ENCODE measurements around the gene LACC1. TPM values are rescaled to one million over a fixed set of nuclear protein-coding genes. Genes with fewer than 3 reads are reported as not detected.

Gene LACC1
- polyA plus RNA-seq (2011; rRNA removed) (9.0 and 11.7 TPM in 2 replicates), polyA minus RNA-seq (2011; rRNA and poly(A)+ RNA removed) (1.2 and 3.2 TPM in 2 replicates)

GRCh38 chr13:43879755-43880181 lies at the start of gene LACC1:
Gene LACC1, plus strand, starts transcription at chr13:43879904. Its CDS starts 1,082 bp downstream, at chr13:43880986.
- Histone ChIP-seq H3K27ac (ENCODE audit: low read depth, low read length) (peak within 1 kb of the TSS; percentile 86), H3K9me3 (ENCODE audit: control insufficient read depth, insufficient read depth, low read length) (no peaks in the 10 kb centered on the region), H3K27me3 (ENCODE audit: control insufficient read depth, insufficient read depth, low read length) (no peaks in the 10 kb centered on the region), H3K4me3 (ENCODE audit: low read depth, low read length) (peak within 1 kb of the TSS; percentile 72)
- CTCF ChIA-PET = interaction anchor here (1.4 kb wide), 1 partner anchor 15 kb away, joined by 3 read pairs; no protein-coding TSS in a partner anchor
- TF ChIP-seq CTCF (IDR thresholded peaks at IDR 0.05; ENCODE audit: low read depth, low read length) = no peak
- DNase-seq (ENCODE audit: low read depth, low spot score) = no peak
- POLR2A ChIA-PET = interaction anchor here (0.6 to 1.5 kb wide), 6 partner anchors 10 to 997 kb away, joined by 3 to 8 read pairs (median 4); no protein-coding TSS in a partner anchor

- CTCF ChIA-PET = no interaction called here
- no peak for TF ChIP-seq CTCF (IDR thresholded peaks at IDR 0.05; ENCODE audit: low read depth, low read length)
- POLR2A ChIA-PET = no interaction called here
- no peaks in the 10 kb centered on the region for H3K9me3 ChIP-seq (ENCODE audit: control insufficient read depth, insufficient read depth, low read length)
- no peak overlapping the region for H3K4me3 ChIP-seq (ENCODE audit: low read depth, low read length)
- H3K27me3 ChIP-seq (ENCODE audit: control insufficient read depth, insufficient read depth, low read length) = no peaks in the 10 kb centered on the region
- peak; percentile 45 for DNase-seq (ENCODE audit: low read depth, low spot score)
- peak overlapping the region; percentile 77 for H3K27ac ChIP-seq (ENCODE audit: low read depth, low read length)
Measured at GRCh38 chr13:43830497-43830881, 49.2 kb upstream of the LACC1 start.

GRCh38 chr13:43831088-43831487 lies 48.6 kb upstream of the LACC1 start:
- ChIA-PET CTCF (interaction anchor here (1.5 kb wide), 1 partner anchor 43 kb away, joined by 4 read pairs; no protein-coding TSS in a partner anchor), POLR2A (no interaction called here)
- Histone ChIP-seq H3K27ac (ENCODE audit: low read depth, low read length) (no peak overlapping the region), H3K27me3 (ENCODE audit: control insufficient read depth, insufficient read depth, low read length) (no peaks in the 10 kb centered on the region), H3K4me3 (ENCODE audit: low read depth, low read length) (no peak overlapping the region), H3K9me3 (ENCODE audit: control insufficient read depth, insufficient read depth, low read length) (no peaks in the 10 kb centered on the region)
- no peak for TF ChIP-seq CTCF (IDR thresholded peaks at IDR 0.05; ENCODE audit: low read depth, low read length)
- no peak for DNase-seq (ENCODE audit: low read depth, low spot score)

GRCh38 chr13:43835701-43836100 lies 44.0 kb upstream of the LACC1 start:
- CTCF ChIA-PET = no interaction called here
- POLR2A ChIA-PET = no interaction called here
- no peak overlapping the region for H3K4me3 ChIP-seq (ENCODE audit: low read depth, low read length)
- no peaks in the 10 kb centered on the region for H3K9me3 ChIP-seq (ENCODE audit: control insufficient read depth, insufficient read depth, low read length)
- no peak for TF ChIP-seq CTCF (IDR thresholded peaks at IDR 0.05; ENCODE audit: low read depth, low read length)
- no peak overlapping the region for H3K27ac ChIP-seq (ENCODE audit: low read depth, low read length)
- no peaks in the 10 kb centered on the region for H3K27me3 ChIP-seq (ENCODE audit: control insufficient read depth, insufficient read depth, low read length)
- DNase-seq (ENCODE audit: low read depth, low spot score) = no peak

- Histone ChIP-seq H3K27me3 (ENCODE audit: control insufficient read depth, insufficient read depth, low read length) (no peaks in the 10 kb centered on the region), H3K4me3 (ENCODE audit: low read depth, low read length) (no peak overlapping the region), H3K27ac (ENCODE audit: low read depth, low read length) (no peak overlapping the region), H3K9me3 (ENCODE audit: control insufficient read depth, insufficient read depth, low read length) (no peaks in the 10 kb centered on the region)
- POLR2A ChIA-PET = interaction anchor here (0.5 kb wide), 1 partner anchor 841 kb away, joined by 3 read pairs; no protein-coding TSS in a partner anchor
- no peak for TF ChIP-seq CTCF (IDR thresholded peaks at IDR 0.05; ENCODE audit: low read depth, low read length)
- CTCF ChIA-PET = no interaction called here
- DNase-seq (ENCODE audit: low read depth, low spot score) = no peak
Measured at GRCh38 chr13:43838909-43839308, 40.8 kb upstream of the LACC1 start.
